HCT116 (cell line): ENCODE data around the gene NPM3. TPM values are rescaled to one million over a fixed set of nuclear protein-coding genes. Genes with fewer than 3 reads are reported as not detected.
A peak's percentile ranks its signal among the peaks of the same experiment; 100 is the strongest.

ENCODE experiments used
- ATAC-seq: fragments of 200-7000 bp; cut with Tn5 transposase; 2 replicates; pipeline ENCODE4 v1.9.1; 2020; ENCODE audit warnings: mild to moderate bottlenecking, moderate library complexity
- BruUV-seq: library from RNA; stranded (reverse); fragments of 400-500 nt; replicated peaks from 2 replicates; lab custom pipeline; 2021; lab: Mats Ljungman, UMichigan
- CTCF ChIA-PET: fragments of 300-600 bp; sonication (Branson Sonifier 250); formaldehyde crosslinking; loops from one replicate; lab custom pipeline; 2021; ENCODE audit warnings: antibody characterized with exemption; lab: Charles Lee
- POLR2A ChIA-PET: fragments of 300-600, 350-600 bp; sonication (Branson Sonifier 250); formaldehyde crosslinking; loops from one replicate; lab custom pipeline; 2021; ENCODE audit warnings: antibody characterized with exemption; lab: Charles Lee
- RAD21 ChIA-PET, 2 experiments: fragments of 300-600 bp; sonication (Branson Sonifier 250); formaldehyde crosslinking; loops; one replicate each; lab custom pipeline; 2023; ENCODE audit warnings: low total read pairs in 2 of 2; ENCODE audit not compliant: uncharacterized antibody in 2 of 2, unreplicated experiment in 2 of 2, low non-redundant PET in 1 of 2; lab: Charles Lee
- DNase-seq: peaks from one replicate; pipeline ENCODE4 v3.0.0-alpha.2; 2010; ENCODE audit warnings: low read depth, low spot score
- H2AFZ ChIP-seq: fragments of 200-600 bp; shearing (Covaris generic), sonication (generic); 2 replicates; pipeline ENCODE4 v1.6.1; 2017; ENCODE audit warnings: low read depth, mixed run types, mixed read lengths, antibody characterized with exemption, low read length; ENCODE audit not compliant: poor library complexity, severe bottlenecking
- H3K27ac ChIP-seq: 2 replicates; pipeline ENCODE4 v1.5.1; 2012; ENCODE audit warnings: low read depth, low read length
- H3K27me3 ChIP-seq: fragments of 200-600 bp; sonication (generic); 2 replicates; pipeline ENCODE4 v1.6.1; 2016; ENCODE audit warnings: mixed run types, low read length, mixed read lengths; ENCODE audit not compliant: insufficient read depth
- H3K36me3 ChIP-seq, 2 experiments: fragments of 200-500 bp in 1 of 2; fragments of 200-600 bp in 1 of 2; sonication (Bioruptor generic) in 1 of 2; sonication (generic) in 1 of 2; 2 replicates each; pipeline versions ENCODE4 v1.5.1 to v1.6.1; 2014 to 2016; ENCODE audit warnings: low read length in 2 of 2, inconsistent platforms in 1 of 2, mixed read lengths in 1 of 2, mixed run types in 1 of 2; ENCODE audit not compliant: insufficient read depth in 2 of 2, control insufficient read depth in 1 of 2
- H3K4me1 ChIP-seq, 2 experiments: fragments of 200-600 bp in 1 of 2; sonication (generic) in 1 of 2; 2 replicates each; pipeline versions ENCODE4 v1.5.1 to v1.6.1; 2012 to 2017; ENCODE audit warnings: low read length in 2 of 2, inconsistent platforms in 1 of 2, mild to moderate bottlenecking in 1 of 2, mixed read lengths in 1 of 2, mixed run types in 1 of 2, moderate library complexity in 1 of 2; ENCODE audit not compliant: insufficient read depth in 2 of 2, control insufficient read depth in 1 of 2
- H3K4me2 ChIP-seq: fragments of 200-600 bp; sonication (generic); 2 replicates; pipeline ENCODE4 v1.6.1; 2017; ENCODE audit warnings: mixed run types, low read length, mixed read lengths
- H3K4me3 ChIP-seq, 2 experiments: fragments of 200-600 bp in 1 of 2; sonication (generic) in 1 of 2; replicated peaks in 1 of 2; 2 replicates each; pipeline ENCODE4 v1.5.1; 2011 to 2016; ENCODE audit warnings: low read length in 2 of 2, control low read depth in 1 of 2, low read depth in 1 of 2, mild to moderate bottlenecking in 1 of 2, mixed read lengths in 1 of 2, mixed run types in 1 of 2
- H3K79me2 ChIP-seq: fragments of 200-600 bp; sonication (generic); 2 replicates; pipeline ENCODE4 v1.6.1; 2017; ENCODE audit warnings: mild to moderate bottlenecking, mixed run types, low read length, moderate library complexity, mixed read lengths; ENCODE audit not compliant: insufficient read depth
- H3K9ac ChIP-seq: fragments of 200-600 bp; sonication (generic); 2 replicates; pipeline ENCODE4 v1.6.1; 2016; ENCODE audit warnings: low read length, mixed read lengths
- H3K9me2 ChIP-seq: fragments of 200-600 bp; sonication (generic), shearing (Covaris generic); 2 replicates; pipeline ENCODE4 v1.6.1; 2017; ENCODE audit warnings: mixed run types, mild to moderate bottlenecking, moderate library complexity; ENCODE audit not compliant: insufficient read depth
- H3K9me3 ChIP-seq, 2 experiments: fragments of 200-500 bp in 1 of 2; fragments of 200-600 bp in 1 of 2; sonication (Bioruptor generic) in 1 of 2; sonication (generic) in 1 of 2; 2 replicates each; pipeline ENCODE4 v1.6.1; 2014 to 2017; ENCODE audit warnings: low read length in 2 of 2, mixed read lengths in 2 of 2, inconsistent platforms in 1 of 2, low read depth in 1 of 2, mild to moderate bottlenecking in 1 of 2, mixed run types in 1 of 2, moderate library complexity in 1 of 2; ENCODE audit not compliant: control insufficient read depth in 1 of 2, insufficient read depth in 1 of 2
- H4K20me1 ChIP-seq: fragments of 200-600 bp; sonication (generic), shearing (Covaris generic); 2 replicates; pipeline ENCODE4 v1.6.1; 2017; ENCODE audit warnings: mixed run types, mild to moderate bottlenecking, moderate library complexity; ENCODE audit not compliant: insufficient read depth
- ELF1 ChIP-seq: IDR thresholded peaks from 2 replicates; pipeline ENCODE4 v1.6.1; 2012; ENCODE audit warnings: low read depth, borderline replicate concordance
- EZH2 ChIP-seq: fragments of 200-600 bp; sonication (generic); IDR thresholded peaks from 2 replicates; pipeline ENCODE4 v1.6.1; 2017; ENCODE audit warnings: antibody characterized with exemption, mixed run types
- EZH2phosphoT487 ChIP-seq: fragments of 200-600 bp; IDR thresholded peaks from 2 replicates; pipeline ENCODE4 v1.6.1; 2018; ENCODE audit warnings: antibody characterized with exemption, borderline replicate concordance
- JUND ChIP-seq: IDR thresholded peaks from 2 replicates; pipeline ENCODE4 v1.6.1; 2012
- POLR2AphosphoS5 ChIP-seq: IDR thresholded peaks from 2 replicates; pipeline ENCODE4 v1.6.1; 2011; ENCODE audit warnings: mild to moderate bottlenecking, low read depth, low read length, moderate library complexity
- RAD21 ChIP-seq: IDR thresholded peaks from 2 replicates; pipeline ENCODE4 v1.6.1; 2012; ENCODE audit warnings: low read depth, mild to moderate bottlenecking
- SIN3A ChIP-seq: IDR thresholded peaks from 2 replicates; pipeline ENCODE4 v1.6.1; 2012; ENCODE audit warnings: low read depth
- SP1 ChIP-seq: IDR thresholded peaks from 2 replicates; pipeline ENCODE4 v1.6.1; 2012; ENCODE audit warnings: low read depth
- ZFX ChIP-seq: fragments of 450-650 bp; IDR thresholded peaks from 2 replicates; pipeline ENCODE4 v1.6.1; 2017
- ZNF274 ChIP-seq: fragments of 200-500 bp; sonication (Bioruptor generic); IDR thresholded peaks from 2 replicates; pipeline ENCODE4 v1.6.1; 2014; ENCODE audit warnings: mild to moderate bottlenecking, low read depth, low read length, inconsistent platforms
- intact Hi-C: fragments of 100-400 bp; cut with micrococcal nuclease; formaldehyde crosslinking; loops from 2 replicates; pipeline ENCODE4 v1.10.0; 2022
- total RNA-seq: library from RNA; stranded (reverse); gene quantifications from one replicate; pipeline ENCODE4 v1.2.1, GENCODE V29; 2021; ENCODE audit not compliant: unreplicated experiment
- TF ChIP-seq, protein P1 (sequence below): IDR thresholded peaks from 2 replicates; pipeline ENCODE4 v1.6.1; 2012
- TF ChIP-seq, protein P2 (sequence below): IDR thresholded peaks from 2 replicates; pipeline ENCODE4 v1.6.1; 2012
- TF ChIP-seq, protein P3 (sequence below), 3 experiments: fragments of 200-600 bp in 1 of 3; sonication (generic) in 1 of 3; IDR thresholded peaks in 2 of 3; conservative IDR thresholded peaks in 1 of 3; 2 replicates each; pipeline ENCODE4 v1.5.1; 2012 to 2017; ENCODE audit warnings: low read depth in 2 of 3, low read length in 2 of 3, antibody characterized with exemption in 1 of 3, borderline replicate concordance in 1 of 3, control low read depth in 1 of 3, mild to moderate bottlenecking in 1 of 3, mixed read lengths in 1 of 3, mixed run types in 1 of 3, moderate library complexity in 1 of 3; ENCODE audit not compliant: insufficient read depth in 1 of 3

Gene NPM3
- total RNA-seq, 1 experiment from 2014 or later = 267 TPM

DNA sequence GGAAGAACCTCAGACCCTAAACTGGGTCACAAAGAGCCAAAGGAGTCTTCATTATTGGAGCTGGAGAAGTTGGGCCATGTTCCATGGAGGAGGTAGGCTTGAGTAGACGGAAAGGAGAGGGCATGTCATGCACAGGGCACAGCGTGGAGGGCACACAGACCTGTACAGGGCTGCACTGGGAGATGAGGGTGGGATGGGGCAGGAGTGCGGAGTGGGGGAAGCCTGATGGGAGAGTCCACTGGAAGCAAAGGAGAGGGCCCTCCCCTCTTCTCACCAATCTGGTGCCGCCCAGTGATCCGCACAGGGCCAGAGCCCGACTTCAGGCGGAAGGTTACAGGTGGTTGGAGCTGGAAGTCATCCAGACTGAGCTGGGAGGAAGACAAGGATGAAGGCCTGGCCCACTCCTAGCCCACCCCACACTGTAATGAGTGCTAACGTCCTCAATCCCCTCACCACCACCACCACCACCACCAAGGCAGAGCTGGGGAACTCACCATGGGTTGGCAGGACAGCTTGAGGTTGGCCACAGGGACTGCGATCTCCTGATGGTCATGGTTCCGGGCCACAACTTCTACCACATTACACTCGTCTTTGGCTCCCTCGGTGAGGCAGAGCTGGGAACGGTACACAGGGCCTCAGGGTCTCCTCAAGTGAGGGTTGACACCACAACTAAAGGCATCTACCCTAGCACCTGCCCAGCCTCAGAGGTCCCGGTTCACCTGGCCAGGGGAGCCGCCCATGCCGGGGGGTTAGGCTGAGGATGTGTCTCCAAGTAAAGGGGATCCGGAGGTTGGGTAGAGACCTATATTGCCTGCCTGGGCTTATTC is 1.0 kb downstream of the NPM3 start:
- H3K27ac ChIP-seq = peak overlapping the region; percentile 66
- TF ChIP-seq POLR2AphosphoS5 (peak; percentile 25; the same call in 1 of the 2 replicates), JUND (no peak), ZNF274 (no peak)
- H3K4me3 ChIP-seq = peak overlapping the region; percentile 74 to 90
- no peak overlapping the region for H2AFZ ChIP-seq
- H3K36me3 ChIP-seq = peaks cover 17 to 38% of the 10 kb centered on the region in 2 experiments; a peak in 3 of 4 replicates
- no peaks in the 10 kb centered on the region for H3K27me3 ChIP-seq
- BruUV-seq = no TSS peak
- peak overlapping the region; percentile 91 for H3K9ac ChIP-seq
- ChIA-PET RAD21 (interaction anchor here (0.6 to 2.3 kb wide), 6 partner anchors 180 to 568 kb away, joined by 4 to 21 read pairs (median 8); no protein-coding TSS in a partner anchor), CTCF (interaction anchor here (0.7 to 5.8 kb wide), 17 partner anchors 10 to 638 kb away, joined by 3 to 220 read pairs (median 6); partner anchors contain the start of genes FBXL15 and OGA), POLR2A (interaction anchor here (1.6 to 2.1 kb wide), 3 partner anchors 13 to 179 kb away, joined by 6 to 10 read pairs (median 7); partner anchors contain the start of gene OGA)
- H4K20me1 ChIP-seq = peaks cover 3% of the 10 kb centered on the region; the same call in 1 of the 2 replicates
- H3K4me1 ChIP-seq = peaks cover 19 to 45% of the 10 kb centered on the region in 2 experiments
- ATAC-seq = peak; percentile 15
- peak; percentile 35 for DNase-seq
- no peaks in the 10 kb centered on the region for H3K9me2 ChIP-seq
- H3K79me2 ChIP-seq = peaks cover 47% of the 10 kb centered on the region
- H3K9me3 ChIP-seq = no peaks in the 10 kb centered on the region
- intact Hi-C loops = loop anchor here (1.0 to 5.0 kb wide), 7 partner anchors 35 to 621 kb away; partner anchors contain the start of genes DPCD, OGA and POLL
- H3K4me2 ChIP-seq = peak overlapping the region; percentile 94

DNA sequence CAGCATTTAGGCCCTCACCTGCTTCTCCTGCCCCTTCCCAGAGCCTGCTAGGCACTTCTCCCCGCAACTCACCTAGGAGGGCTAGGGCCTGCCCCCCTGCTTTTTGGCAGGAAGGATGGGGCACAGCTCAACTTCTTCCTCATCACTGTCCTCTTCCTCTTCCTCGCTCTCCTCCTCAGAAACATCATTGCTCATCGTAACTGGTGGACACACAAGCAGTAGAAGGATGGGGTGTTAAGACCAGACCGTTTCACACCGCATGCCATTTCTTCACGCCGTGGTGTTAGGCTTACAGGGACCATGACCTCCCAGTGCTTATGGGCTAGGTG is 1.6 kb downstream of the NPM3 start:
- peak overlapping the region; percentile 74 to 90 for H3K4me3 ChIP-seq
- peaks cover 19 to 45% of the 10 kb centered on the region in 2 experiments for H3K4me1 ChIP-seq
- H2AFZ ChIP-seq = no peak overlapping the region
- no peak for DNase-seq
- ChIA-PET CTCF (interaction anchor here (0.5 to 5.8 kb wide), 44 partner anchors 8 to 726 kb away, joined by 3 to 220 read pairs (median 4); partner anchors contain the start of genes DPCD, FBXL15, FBXW4 and OGA), RAD21 (interaction anchor here (0.8 to 2.3 kb wide), 6 partner anchors 179 to 568 kb away, joined by 3 to 21 read pairs (median 8); no protein-coding TSS in a partner anchor), POLR2A (interaction anchor here (1.6 kb wide), 1 partner anchor 179 kb away, joined by 10 read pairs; no protein-coding TSS in a partner anchor)
- H3K9me2 ChIP-seq = no peaks in the 10 kb centered on the region
- H4K20me1 ChIP-seq = peaks cover 3% of the 10 kb centered on the region; the same call in 1 of the 2 replicates
- H3K27me3 ChIP-seq = no peaks in the 10 kb centered on the region
- peak overlapping the region; percentile 94 for H3K4me2 ChIP-seq
- intact Hi-C loops = loop anchor here (1.0 to 5.0 kb wide), 7 partner anchors 36 to 620 kb away; partner anchors contain the start of genes DPCD, OGA and POLL
- no peaks in the 10 kb centered on the region for H3K9me3 ChIP-seq
- H3K79me2 ChIP-seq = peaks cover 47% of the 10 kb centered on the region
- no peak for ATAC-seq
- no TSS peak for BruUV-seq
- peak overlapping the region; percentile 66 for H3K27ac ChIP-seq
- H3K9ac ChIP-seq = peak overlapping the region; percentile 91
- H3K36me3 ChIP-seq = peaks cover 13 to 34% of the 10 kb centered on the region in 2 experiments; a peak in 3 of 4 replicates
- TF ChIP-seq, protein P1, sequence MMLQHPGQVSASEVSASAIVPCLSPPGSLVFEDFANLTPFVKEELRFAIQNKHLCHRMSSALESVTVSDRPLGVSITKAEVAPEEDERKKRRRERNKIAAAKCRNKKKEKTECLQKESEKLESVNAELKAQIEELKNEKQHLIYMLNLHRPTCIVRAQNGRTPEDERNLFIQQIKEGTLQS = no peak
- TF ChIP-seq POLR2AphosphoS5 (no peak), JUND (no peak), RAD21 (no peak), ZNF274 (no peak), SP1 (no peak), ELF1 (no peak), ZFX (no peak), EZH2phosphoT487 (no peak), EZH2 (no peak), SIN3A (no peak)
- TF ChIP-seq, protein P2, sequence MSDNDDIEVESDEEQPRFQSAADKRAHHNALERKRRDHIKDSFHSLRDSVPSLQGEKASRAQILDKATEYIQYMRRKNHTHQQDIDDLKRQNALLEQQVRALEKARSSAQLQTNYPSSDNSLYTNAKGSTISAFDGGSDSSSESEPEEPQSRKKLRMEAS = no peak
- TF ChIP-seq, protein P3, sequence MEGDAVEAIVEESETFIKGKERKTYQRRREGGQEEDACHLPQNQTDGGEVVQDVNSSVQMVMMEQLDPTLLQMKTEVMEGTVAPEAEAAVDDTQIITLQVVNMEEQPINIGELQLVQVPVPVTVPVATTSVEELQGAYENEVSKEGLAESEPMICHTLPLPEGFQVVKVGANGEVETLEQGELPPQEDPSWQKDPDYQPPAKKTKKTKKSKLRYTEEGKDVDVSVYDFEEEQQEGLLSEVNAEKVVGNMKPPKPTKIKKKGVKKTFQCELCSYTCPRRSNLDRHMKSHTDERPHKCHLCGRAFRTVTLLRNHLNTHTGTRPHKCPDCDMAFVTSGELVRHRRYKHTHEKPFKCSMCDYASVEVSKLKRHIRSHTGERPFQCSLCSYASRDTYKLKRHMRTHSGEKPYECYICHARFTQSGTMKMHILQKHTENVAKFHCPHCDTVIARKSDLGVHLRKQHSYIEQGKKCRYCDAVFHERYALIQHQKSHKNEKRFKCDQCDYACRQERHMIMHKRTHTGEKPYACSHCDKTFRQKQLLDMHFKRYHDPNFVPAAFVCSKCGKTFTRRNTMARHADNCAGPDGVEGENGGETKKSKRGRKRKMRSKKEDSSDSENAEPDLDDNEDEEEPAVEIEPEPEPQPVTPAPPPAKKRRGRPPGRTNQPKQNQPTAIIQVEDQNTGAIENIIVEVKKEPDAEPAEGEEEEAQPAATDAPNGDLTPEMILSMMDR (IDR thresholded peaks at IDR 0.05 in 2 of 3, conservative IDR thresholded peaks at IDR 0.05 in 1 of 3; ENCODE audit: borderline replicate concordance in 1 of 3, insufficient read depth in 1 of 3, low read depth in 2 of 3, low read length in 2 of 3) = no peak
